Measurements from ENCODE around the gene BDNF. TPM values are rescaled to one million over a fixed set of nuclear protein-coding genes. Genes with fewer than 3 reads are reported as not detected.

The BDNF gene
- total RNA-seq, 1 experiment from 2014 or later: 4.8 TPM

Other genes starting within 250 kb of the BDNF start
- gene LGR4, start 227.7 kb downstream of the BDNF start, total RNA-seq (2014; rRNA removed; shearing (Covaris generic)): 7.6 and 9.0 TPM in 2 replicates
- gene LIN7C, start 193.7 kb downstream of the BDNF start, total RNA-seq (2014; rRNA removed; shearing (Covaris generic)): 47.3 and 49.3 TPM in 2 replicates